K562 (cell line): Measurements from ENCODE around the gene PPP6R1. TPM values are rescaled to one million over a fixed set of nuclear protein-coding genes. Genes with fewer than 3 reads are reported as not detected.

Source experiments
- GATA2 ChIP-seq: sonication (generic); formaldehyde crosslinking; IDR thresholded peaks from 2 replicates; pipeline ENCODE4 v1.4.0; 2020; ENCODE audit warnings: mild to moderate bottlenecking, missing genetic modification reagents
- GTF2A2 ChIP-seq: IDR thresholded peaks from 2 replicates; pipeline ENCODE4 v1.6.1; 2016; ENCODE audit warnings: mild to moderate bottlenecking, missing genetic modification characterization, missing compliant biosample characterization
- KDM1A ChIP-seq, 2 experiments: fragments of 450-650 bp; IDR thresholded peaks; 2 replicates each; pipeline ENCODE4 v1.6.1; 2016; ENCODE audit warnings: mild to moderate bottlenecking in 2 of 2
- NR2C2 ChIP-seq, 2 experiments: fragments of 200-800 bp in 1 of 2; sonication (Bioruptor generic) in 1 of 2; sonication (generic) in 1 of 2; formaldehyde crosslinking in 1 of 2; IDR thresholded peaks; 2 replicates each; pipeline versions ENCODE4 v1.6.1 to v1.8.0; 2016 to 2022; ENCODE audit warnings: mild to moderate bottlenecking in 1 of 2, missing compliant biosample characterization in 1 of 2, missing genetic modification characterization in 1 of 2, missing genetic modification reagents in 1 of 2
- NR4A1 ChIP-seq, 2 experiments: fragments of 250-450 bp in 1 of 2; fragments of 450-650 bp in 1 of 2; sonication (Bioruptor Pico) in 1 of 2; IDR thresholded peaks; 2 replicates each; pipeline versions ENCODE4 v1.4.0 to v1.6.1; 2016 to 2020; ENCODE audit warnings: mild to moderate bottlenecking in 2 of 2, missing compliant biosample characterization in 1 of 2, missing genetic modification characterization in 1 of 2, moderate library complexity in 1 of 2
- POLR3A ChIP-seq: IDR thresholded peaks from 2 replicates; pipeline ENCODE4 v1.6.1; 2011; ENCODE audit warnings: borderline replicate concordance, mild to moderate bottlenecking, moderate library complexity; ENCODE audit not compliant: insufficient read length, insufficient read depth; ENCODE audit errors: extremely low read depth
- SMC3 ChIP-seq: conservative IDR thresholded peaks from 2 replicates; pipeline ENCODE4 v1.6.1; 2011; ENCODE audit warnings: low read depth, low read length, improper control_type of control experiment; ENCODE audit not compliant: insufficient read depth
- STAT5A ChIP-seq: IDR thresholded peaks from 2 replicates; pipeline ENCODE4 v1.6.1; 2012; ENCODE audit warnings: low read length, inconsistent platforms, borderline replicate concordance
- ZC3H4 ChIP-seq: sonication (generic); formaldehyde crosslinking; IDR thresholded peaks from 2 replicates; pipeline ENCODE4 v1.9.0; 2021; ENCODE audit warnings: missing genetic modification reagents, borderline replicate concordance
- ZNF224 ChIP-seq: sonication (generic); formaldehyde crosslinking; IDR thresholded peaks from 2 replicates; pipeline ENCODE4 v1.8.0; 2022; ENCODE audit warnings: mild to moderate bottlenecking, missing genetic modification reagents
- polyA plus RNA-seq, 8 experiments: library from polyadenylated mRNA; depleted of rRNA in 4 of 8; stranded (reverse) in 5 of 8; unstranded in 3 of 8; fragments of >200 nt; fragmentation: Nextera tagmentation in 2 of 8; fragmentation: Illumina TruSeq in 1 of 8; extraction: Ambion mirVana in 2 of 8; extraction: Trizol in 1 of 8; gene quantifications; 2 replicates each; pipeline versions ENCODE4 v1.2.1 to v1.2.3, GENCODE V29; 2011 to 2014; ENCODE audit warnings: inconsistent platforms in 1 of 8, missing spikeins in 1 of 8
- total RNA-seq, 7 experiments: library from RNA; depleted of rRNA in 6 of 7; stranded (reverse); fragments of >200 nt in 6 of 7; fragmentation: Illumina TruSeq in 2 of 7; extraction: Trizol in 2 of 7; gene quantifications; 2 replicates each; pipeline versions ENCODE4 v1.2.1 to v1.2.3, GENCODE V29; 2011 to 2021; ENCODE audit warnings: low replicate concordance in 1 of 7
- TF ChIP-seq, protein P1 (sequence below): fragments of 450-650 bp; formaldehyde crosslinking; IDR thresholded peaks from 2 replicates; pipeline ENCODE4 v1.4.0; 2020; ENCODE audit warnings: mild to moderate bottlenecking, moderate library complexity
- TF ChIP-seq, protein P2 (sequence below): fragments of 450-650 bp; formaldehyde crosslinking; IDR thresholded peaks from 2 replicates; pipeline ENCODE4 v1.4.0; 2020; ENCODE audit warnings: mild to moderate bottlenecking
- TF ChIP-seq, protein P3 (sequence below): sonication (generic); formaldehyde crosslinking; IDR thresholded peaks from 2 replicates; pipeline ENCODE4 v1.8.0; 2022; ENCODE audit warnings: mild to moderate bottlenecking, missing genetic modification reagents
- TF ChIP-seq, protein P4 (sequence below), 3 experiments: IDR thresholded peaks in 2 of 3; conservative IDR thresholded peaks in 1 of 3; 2 replicates each; pipeline ENCODE4 v1.5.1; 2011 to 2012; ENCODE audit warnings: low read length in 3 of 3, mild to moderate bottlenecking in 3 of 3, control low read depth in 2 of 3, improper control_type of control experiment in 1 of 3, inconsistent platforms in 1 of 3, low read depth in 1 of 3, mixed read lengths in 1 of 3, moderate library complexity in 1 of 3; ENCODE audit not compliant: insufficient read depth in 2 of 3

PPP6R1 gene
- total and polyA plus RNA-seq, 9 of the 15 experiments (the other 6 are each of a cell fraction or from before 2014, with no cell fraction given), result 0.48 to 135 (median 37.2) TPM

DNA sequence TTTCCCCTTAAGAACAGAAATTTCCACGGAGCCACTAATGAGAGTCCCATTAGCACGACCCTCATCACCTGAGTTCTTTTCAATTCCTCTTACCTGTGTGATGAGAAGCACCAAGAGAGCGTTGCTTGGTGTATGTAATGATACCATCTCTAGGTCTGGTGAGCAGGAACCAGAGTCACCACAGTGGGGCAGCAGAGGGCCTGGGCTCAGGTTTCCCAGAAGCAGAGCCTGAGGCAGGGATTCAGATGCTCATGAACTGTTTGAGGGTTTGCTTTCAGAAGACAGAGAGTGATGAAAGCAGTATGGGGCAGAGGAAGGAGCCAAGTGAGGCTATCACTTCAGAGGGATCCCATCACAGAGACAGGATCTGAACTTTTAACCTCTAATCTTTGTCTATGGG lies 46.4 kb downstream of the PPP6R1 start (continued):
- TF ChIP-seq, protein P1, sequence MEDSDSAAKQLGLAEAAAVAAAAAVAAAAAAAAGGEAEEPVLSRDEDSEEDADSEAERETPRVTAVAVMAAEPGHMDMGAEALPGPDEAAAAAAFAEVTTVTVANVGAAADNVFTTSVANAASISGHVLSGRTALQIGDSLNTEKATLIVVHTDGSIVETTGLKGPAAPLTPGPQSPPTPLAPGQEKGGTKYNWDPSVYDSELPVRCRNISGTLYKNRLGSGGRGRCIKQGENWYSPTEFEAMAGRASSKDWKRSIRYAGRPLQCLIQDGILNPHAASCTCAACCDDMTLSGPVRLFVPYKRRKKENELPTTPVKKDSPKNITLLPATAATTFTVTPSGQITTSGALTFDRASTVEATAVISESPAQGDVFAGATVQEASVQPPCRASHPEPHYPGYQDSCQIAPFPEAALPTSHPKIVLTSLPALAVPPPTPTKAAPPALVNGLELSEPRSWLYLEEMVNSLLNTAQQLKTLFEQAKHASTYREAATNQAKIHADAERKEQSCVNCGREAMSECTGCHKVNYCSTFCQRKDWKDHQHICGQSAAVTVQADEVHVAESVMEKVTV (CRISPR knock-in tag), result peak; percentile 67
- TF ChIP-seq ZC3H4 (CRISPR knock-in tag) (no peak), GTF2A2 (tag) (no peak), NR4A1 (CRISPR knock-in tag; IDR thresholded peaks at IDR 0.05) (no peak), NR4A1 (tag; IDR thresholded peaks at IDR 0.05) (0 out of 2 replicates have a peak, but pooled peaks have one; percentile 38), SMC3 (peak; percentile 91), ZNF224 (CRISPR knock-in tag) (no peak), NR2C2 (CRISPR knock-in tag; IDR thresholded peaks at IDR 0.05) (no peak), NR2C2 (tag; IDR thresholded peaks at IDR 0.05) (peak; percentile 54; the same call in 1 of the 2 replicates), KDM1A (IDR thresholded peaks at IDR 0.05) (peak in 1 of 2 experiments; percentile 45; a peak in 1 of 4 replicates), GATA2 (peak; percentile 94), POLR3A (no peak), STAT5A (no peak)
- TF ChIP-seq, protein P2, sequence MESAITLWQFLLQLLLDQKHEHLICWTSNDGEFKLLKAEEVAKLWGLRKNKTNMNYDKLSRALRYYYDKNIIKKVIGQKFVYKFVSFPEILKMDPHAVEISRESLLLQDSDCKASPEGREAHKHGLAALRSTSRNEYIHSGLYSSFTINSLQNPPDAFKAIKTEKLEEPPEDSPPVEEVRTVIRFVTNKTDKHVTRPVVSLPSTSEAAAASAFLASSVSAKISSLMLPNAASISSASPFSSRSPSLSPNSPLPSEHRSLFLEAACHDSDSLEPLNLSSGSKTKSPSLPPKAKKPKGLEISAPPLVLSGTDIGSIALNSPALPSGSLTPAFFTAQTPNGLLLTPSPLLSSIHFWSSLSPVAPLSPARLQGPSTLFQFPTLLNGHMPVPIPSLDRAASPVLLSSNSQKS (CRISPR knock-in tag), result no peak
- TF ChIP-seq, protein P3, sequence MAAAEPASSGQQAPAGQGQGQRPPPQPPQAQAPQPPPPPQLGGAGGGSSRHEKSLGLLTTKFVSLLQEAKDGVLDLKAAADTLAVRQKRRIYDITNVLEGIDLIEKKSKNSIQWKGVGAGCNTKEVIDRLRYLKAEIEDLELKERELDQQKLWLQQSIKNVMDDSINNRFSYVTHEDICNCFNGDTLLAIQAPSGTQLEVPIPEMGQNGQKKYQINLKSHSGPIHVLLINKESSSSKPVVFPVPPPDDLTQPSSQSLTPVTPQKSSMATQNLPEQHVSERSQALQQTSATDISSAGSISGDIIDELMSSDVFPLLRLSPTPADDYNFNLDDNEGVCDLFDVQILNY (CRISPR knock-in tag), result no peak
- TF ChIP-seq, protein P4, sequence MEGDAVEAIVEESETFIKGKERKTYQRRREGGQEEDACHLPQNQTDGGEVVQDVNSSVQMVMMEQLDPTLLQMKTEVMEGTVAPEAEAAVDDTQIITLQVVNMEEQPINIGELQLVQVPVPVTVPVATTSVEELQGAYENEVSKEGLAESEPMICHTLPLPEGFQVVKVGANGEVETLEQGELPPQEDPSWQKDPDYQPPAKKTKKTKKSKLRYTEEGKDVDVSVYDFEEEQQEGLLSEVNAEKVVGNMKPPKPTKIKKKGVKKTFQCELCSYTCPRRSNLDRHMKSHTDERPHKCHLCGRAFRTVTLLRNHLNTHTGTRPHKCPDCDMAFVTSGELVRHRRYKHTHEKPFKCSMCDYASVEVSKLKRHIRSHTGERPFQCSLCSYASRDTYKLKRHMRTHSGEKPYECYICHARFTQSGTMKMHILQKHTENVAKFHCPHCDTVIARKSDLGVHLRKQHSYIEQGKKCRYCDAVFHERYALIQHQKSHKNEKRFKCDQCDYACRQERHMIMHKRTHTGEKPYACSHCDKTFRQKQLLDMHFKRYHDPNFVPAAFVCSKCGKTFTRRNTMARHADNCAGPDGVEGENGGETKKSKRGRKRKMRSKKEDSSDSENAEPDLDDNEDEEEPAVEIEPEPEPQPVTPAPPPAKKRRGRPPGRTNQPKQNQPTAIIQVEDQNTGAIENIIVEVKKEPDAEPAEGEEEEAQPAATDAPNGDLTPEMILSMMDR (IDR thresholded peaks at IDR 0.05 in 2 of 3, conservative IDR thresholded peaks at IDR 0.05 in 1 of 3; ENCODE audit: insufficient read depth in 2 of 3, low read depth in 1 of 3, low read length in 3 of 3), result peak; percentile 88 to 96 (median 95)
